A673 (cell line): Measurements from ENCODE around the gene HMHB1.

Source experiments
- EZH2 ChIP-seq: fragments of 200-600 bp; sonication (generic); IDR thresholded peaks from 2 replicates; pipeline ENCODE4 v1.6.1; 2017; ENCODE audit warnings: borderline replicate concordance, low read depth, mild to moderate bottlenecking, mixed read lengths, antibody characterized with exemption, low read length; ENCODE audit not compliant: poor library complexity, severe bottlenecking
- TF ChIP-seq, protein P1 (sequence below): fragments of 300-800, 200-600 bp; sonication (generic); conservative IDR thresholded peaks from 2 replicates; pipeline ENCODE4 v1.5.1; 2017; ENCODE audit warnings: low read depth, mild to moderate bottlenecking, antibody characterized with exemption, low read length, moderate library complexity, mixed read lengths

DNA sequence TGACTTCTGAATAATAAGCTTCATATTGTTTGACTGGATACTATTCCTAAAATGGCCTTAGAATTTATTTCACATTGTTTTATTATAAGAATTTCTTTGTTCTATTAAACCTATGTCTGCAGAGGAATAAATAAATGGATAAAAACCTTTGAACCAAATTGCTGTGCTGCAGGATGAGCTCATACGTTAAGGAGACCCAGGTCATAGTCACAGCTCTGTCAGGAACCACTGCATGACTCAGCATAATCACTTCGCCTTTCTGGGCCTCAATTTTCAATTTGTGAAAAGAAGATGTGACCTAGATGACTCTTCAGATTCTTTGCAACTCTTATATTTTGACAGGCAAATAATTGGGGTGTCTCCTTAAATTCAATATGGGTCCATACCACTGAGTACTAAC, 36.7 kb upstream of the HMHB1 start:
- TF ChIP-seq, protein P1, sequence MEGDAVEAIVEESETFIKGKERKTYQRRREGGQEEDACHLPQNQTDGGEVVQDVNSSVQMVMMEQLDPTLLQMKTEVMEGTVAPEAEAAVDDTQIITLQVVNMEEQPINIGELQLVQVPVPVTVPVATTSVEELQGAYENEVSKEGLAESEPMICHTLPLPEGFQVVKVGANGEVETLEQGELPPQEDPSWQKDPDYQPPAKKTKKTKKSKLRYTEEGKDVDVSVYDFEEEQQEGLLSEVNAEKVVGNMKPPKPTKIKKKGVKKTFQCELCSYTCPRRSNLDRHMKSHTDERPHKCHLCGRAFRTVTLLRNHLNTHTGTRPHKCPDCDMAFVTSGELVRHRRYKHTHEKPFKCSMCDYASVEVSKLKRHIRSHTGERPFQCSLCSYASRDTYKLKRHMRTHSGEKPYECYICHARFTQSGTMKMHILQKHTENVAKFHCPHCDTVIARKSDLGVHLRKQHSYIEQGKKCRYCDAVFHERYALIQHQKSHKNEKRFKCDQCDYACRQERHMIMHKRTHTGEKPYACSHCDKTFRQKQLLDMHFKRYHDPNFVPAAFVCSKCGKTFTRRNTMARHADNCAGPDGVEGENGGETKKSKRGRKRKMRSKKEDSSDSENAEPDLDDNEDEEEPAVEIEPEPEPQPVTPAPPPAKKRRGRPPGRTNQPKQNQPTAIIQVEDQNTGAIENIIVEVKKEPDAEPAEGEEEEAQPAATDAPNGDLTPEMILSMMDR = no peak
- TF ChIP-seq EZH2 = no peak
